Ammon's horn (tissue), 1 donor: ENCODE data around the gene S100A3.

Experiments
- DNase-seq: peaks from one replicate; pipeline ENCODE4 v3.0.0-alpha.2; 2016; ENCODE audit warnings: low spot score

The S100A3 gene

GRCh38 chr1:153547560-153548551, 1.2 kb downstream of the S100A3 start:
- no peak for DNase-seq

- no peak for DNase-seq
These were observed 2.1 kb downstream of the S100A3 start for GRCh38 chr1:153546796-153547559.

GRCh38 chr1:153546371-153546770, 2.7 kb downstream of the S100A3 start:
- DNase-seq: no peak

- DNase-seq: peak; percentile 71
These were observed 3.7 kb downstream of the S100A3 start, which contains the start of gene S100A4 for GRCh38 chr1:153545067-153546055. Gene S100A4, minus strand, starts transcription at chr1:153545806. Its CDS starts 1,012 bp downstream, at chr1:153544794.

- no peak for DNase-seq
These were observed 4.5 kb downstream of the S100A3 start for GRCh38 chr1:153544453-153545066.

- no peak for DNase-seq
These were observed 5.3 kb downstream of the S100A3 start for GRCh38 chr1:153543736-153544135.

GRCh38 chr1:153542956-153543711, 5.9 kb downstream of the S100A3 start:
- no peak for DNase-seq

- no peak for DNase-seq
These were observed 7.1 kb downstream of the S100A3 start for GRCh38 chr1:153541641-153542590.

GRCh38 chr1:153540394-153541361, 8.4 kb downstream of the S100A3 start, which contains the start of gene S100A5:
Gene S100A5, minus strand, starts transcription at chr1:153540934. Its CDS starts 743 bp downstream, at chr1:153540191.
- no peak for DNase-seq

- DNase-seq: no peak
These were observed 9.5 kb downstream of the S100A3 start for GRCh38 chr1:153539395-153540093.

GRCh38 chr1:153538315-153538821, 10.7 kb downstream of the S100A3 start:
- DNase-seq: no peak

GRCh38 chr1:153537376-153537730, 11.7 kb downstream of the S100A3 start:
- DNase-seq: no peak

- no peak for DNase-seq
These were observed 12.2 kb downstream of the S100A3 start for GRCh38 chr1:153536671-153537375.

GRCh38 chr1:153536012-153536670, 12.9 kb downstream of the S100A3 start:
- DNase-seq: peak; percentile 77

GRCh38 chr1:153535242-153536011, 13.6 kb downstream of the S100A3 start, which contains the start of gene S100A6:
Gene S100A6, minus strand, starts transcription at chr1:153535991. Its CDS starts 652 bp downstream, at chr1:153535339.
- DNase-seq: no peak
